Retinal pigment epithelial cell (primary cell): Measurements from ENCODE around the gene CCDC85A.

ENCODE experiments used
- DNase-seq: peaks from one replicate; pipeline ENCODE4 v3.0.0-alpha.2; 2010; ENCODE audit warnings: low read depth
- H3K4me3 ChIP-seq: 2 replicates; pipeline ENCODE4 v1.5.1; 2011; ENCODE audit warnings: mild to moderate bottlenecking, low read length, control low read depth, moderate library complexity
- CTCF ChIP-seq: conservative IDR thresholded peaks from 2 replicates; pipeline ENCODE4 v1.5.1; 2011; ENCODE audit warnings: low read depth, low read length, control low read depth, inconsistent platforms

CCDC85A gene

GRCh38 chr2:56348392-56349210 lies 164.8 kb downstream of the CCDC85A start:
- TF ChIP-seq CTCF, result no peak
- H3K4me3 ChIP-seq, result no peak overlapping the region
- DNase-seq, result no peak

DNA sequence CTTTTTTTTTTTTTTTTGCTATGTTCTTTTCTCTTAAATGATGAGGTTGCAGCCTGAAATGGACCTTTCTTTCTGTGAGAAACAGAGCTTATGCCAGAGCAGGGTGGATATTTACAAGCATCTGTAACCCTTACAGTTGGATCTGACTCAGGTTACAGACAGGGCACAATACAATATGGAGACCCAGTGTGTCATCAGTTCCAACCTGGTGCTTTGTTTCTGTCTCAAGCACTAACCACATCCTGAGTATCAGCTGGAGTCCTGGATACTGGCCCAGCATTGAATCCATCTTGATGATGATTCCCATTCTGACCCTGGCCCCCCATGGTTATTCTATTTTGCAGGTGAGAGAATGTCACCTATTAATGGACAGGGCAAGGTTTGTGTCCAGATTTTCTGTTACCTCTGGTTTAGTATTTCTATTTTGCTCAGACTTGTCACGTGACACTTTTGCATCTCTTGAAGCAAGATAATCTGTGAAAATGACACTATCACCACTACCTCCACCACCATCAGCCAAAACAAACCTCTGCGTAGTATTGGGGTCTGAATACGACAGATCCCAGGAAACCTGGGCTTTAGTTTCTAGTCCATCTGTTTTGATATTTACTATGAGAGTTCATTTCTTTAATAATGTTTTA lies 174.0 kb downstream of the CCDC85A start:
- DNase-seq, result no peak
- TF ChIP-seq CTCF, result no peak
- H3K4me3 ChIP-seq, result no peak overlapping the region

DNA sequence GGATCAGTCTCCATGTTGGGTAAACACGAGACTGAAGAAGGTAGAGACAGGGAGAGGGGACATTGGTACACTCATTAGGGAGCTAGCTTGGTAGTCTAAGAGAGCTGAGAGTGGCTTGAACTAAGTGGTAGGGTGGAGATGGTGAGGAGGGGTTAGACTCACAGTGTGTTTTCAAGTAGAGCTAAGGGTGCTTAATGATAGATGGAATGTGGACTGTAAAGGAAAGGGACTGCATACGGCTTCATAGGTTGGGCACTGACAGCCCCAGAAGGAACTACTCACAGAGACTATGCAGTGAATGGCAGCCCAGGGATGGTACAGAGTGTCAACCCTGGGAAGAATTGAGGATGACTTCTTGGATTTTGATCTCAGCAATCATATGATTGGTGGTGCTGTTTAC lies 178.1 kb downstream of the CCDC85A start:
- TF ChIP-seq CTCF, result no peak
- no peak for DNase-seq
- no peak overlapping the region for H3K4me3 ChIP-seq

DNA sequence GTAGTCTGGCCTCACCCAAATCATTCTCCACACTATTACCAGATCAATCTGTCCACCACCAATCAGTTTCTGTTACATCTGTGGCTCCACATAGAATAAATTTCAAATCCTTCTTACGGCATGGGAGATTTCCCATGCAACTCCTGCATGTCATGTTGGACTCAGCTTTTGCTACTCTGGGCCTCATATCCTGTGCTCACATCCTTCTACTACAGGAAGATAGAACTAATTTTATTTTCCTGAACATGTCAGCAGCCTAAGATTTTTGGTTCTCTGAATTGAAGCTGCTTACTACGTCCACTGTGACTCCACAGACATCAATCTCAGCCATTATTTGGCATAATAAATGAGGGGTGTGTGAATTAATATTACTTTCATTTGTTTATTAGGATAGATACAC lies 181.1 kb downstream of the CCDC85A start:
- no peak for TF ChIP-seq CTCF
- H3K4me3 ChIP-seq, result no peak overlapping the region
- DNase-seq, result no peak

DNA sequence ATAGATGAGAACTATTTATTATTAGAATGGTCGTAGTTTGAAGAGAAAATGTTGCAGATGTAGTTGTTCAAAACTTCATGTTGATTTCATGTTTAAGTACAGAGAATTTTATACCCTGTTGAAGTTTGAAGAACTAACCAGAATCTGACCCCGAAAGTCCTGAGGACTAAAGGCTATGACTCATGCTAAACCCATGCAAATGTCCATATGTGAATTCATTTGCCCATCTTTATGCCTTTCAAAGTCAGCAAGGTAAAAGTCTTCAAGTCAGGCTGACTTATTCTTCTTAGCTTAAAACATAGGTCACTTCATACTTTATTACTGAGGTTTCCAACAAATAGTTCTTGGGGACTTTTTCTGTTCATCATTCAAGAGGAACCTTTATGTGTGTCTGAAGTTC lies 185.5 kb downstream of the CCDC85A start:
- DNase-seq, result peak; percentile 7
- H3K4me3 ChIP-seq, result no peak overlapping the region
- TF ChIP-seq CTCF, result no peak

GRCh38 chr2:56372071-56372656 lies 188.4 kb downstream of the CCDC85A start:
- no peak overlapping the region for H3K4me3 ChIP-seq
- no peak for TF ChIP-seq CTCF
- DNase-seq, result no peak
